Fibroblast of skin of left biceps (primary cell): ENCODE measurements around the gene DAB1.

Source experiments
- DNase-seq, 2 experiments: peaks; one replicate each; pipeline ENCODE4 v3.0.0-alpha.2; 2013; ENCODE audit warnings: low read depth in 2 of 2

DAB1 gene

DNA sequence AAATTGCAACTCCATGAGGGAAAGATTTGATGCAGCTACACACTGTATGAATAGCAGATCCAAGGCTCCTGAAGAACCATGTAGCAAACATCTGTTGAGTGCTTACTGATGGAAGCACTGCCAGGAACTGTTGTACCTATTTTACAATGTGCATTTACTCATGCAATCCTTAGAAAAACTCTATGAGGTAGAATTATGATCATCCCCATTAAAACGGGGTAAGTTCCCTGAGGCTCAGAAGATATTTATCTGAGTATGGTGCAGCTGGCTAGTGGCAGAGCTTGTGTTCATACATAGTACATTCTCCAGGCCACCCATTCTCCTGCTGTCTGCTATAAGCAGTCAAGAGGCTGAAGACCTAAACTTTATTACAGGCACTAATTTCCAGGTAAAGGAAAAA is 403.6 kb downstream of the DAB1 start:
- DNase-seq: no peak

- DNase-seq: no peak
Measured at GRCh38 chr1:57019236-57019839, 404.5 kb downstream of the DAB1 start.

DNA sequence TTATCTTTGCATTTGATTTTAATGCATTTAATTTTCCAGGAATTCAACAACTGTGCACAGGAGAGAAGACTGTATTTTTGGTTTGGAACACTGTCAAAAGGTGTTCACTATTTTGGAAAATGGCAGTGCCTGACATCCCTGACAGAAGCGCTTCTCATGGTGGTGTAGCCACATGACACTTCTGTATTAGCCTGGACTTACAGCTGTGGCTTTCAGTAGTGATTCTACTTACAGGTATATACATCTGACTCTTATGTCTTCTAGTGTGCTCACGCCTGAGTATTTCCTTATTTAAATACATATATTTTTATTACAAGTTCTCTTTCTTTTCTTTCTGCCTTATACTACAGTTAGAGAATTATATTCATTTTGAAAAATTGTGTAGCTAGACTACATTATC is 405.7 kb downstream of the DAB1 start:
- DNase-seq: no peak

- no peak for DNase-seq
Measured at GRCh38 chr1:57017717-57018116, 406.1 kb downstream of the DAB1 start.

DNA sequence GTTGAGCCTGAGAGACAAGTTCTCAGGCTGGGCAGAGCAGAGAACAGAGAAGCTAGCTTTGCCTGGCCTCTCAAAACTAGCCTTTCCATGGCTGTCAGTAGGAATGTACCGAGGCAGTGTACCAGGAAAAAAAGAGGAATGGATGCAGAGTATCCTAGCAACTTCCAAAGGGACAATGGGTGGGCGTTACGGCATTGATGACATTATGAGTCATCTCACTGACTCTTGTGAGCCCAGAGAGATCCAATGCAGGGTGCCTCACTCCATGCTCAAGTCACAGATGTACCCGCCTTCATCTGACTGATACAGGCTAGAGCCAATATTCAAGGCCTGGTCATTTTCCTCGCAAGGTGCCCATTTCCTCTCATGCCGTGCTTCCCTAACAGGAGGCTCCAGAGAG is 406.7 kb downstream of the DAB1 start:
- DNase-seq: no peak

- DNase-seq: no peak
Measured at GRCh38 chr1:57015071-57015470, 408.8 kb downstream of the DAB1 start.

DNA sequence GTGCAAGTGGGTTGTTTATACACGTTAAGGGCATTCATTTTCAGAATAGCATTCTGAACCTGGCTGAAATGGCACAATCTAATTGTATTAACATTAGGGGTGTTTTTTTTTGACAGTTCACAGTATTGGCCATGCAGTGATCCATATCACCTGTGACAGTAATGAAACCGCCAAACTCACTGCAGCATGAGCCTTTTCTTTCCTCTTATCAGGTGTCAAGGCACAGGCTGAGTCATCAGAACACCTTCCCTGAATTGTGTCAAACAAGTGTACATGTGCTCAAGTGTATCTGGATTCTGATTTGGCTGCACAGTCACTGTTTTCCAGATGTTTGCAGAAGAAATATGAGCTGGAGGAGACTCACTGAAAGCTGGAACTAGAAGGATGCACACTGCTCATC is 410.3 kb downstream of the DAB1 start:
- DNase-seq: no peak

DNA sequence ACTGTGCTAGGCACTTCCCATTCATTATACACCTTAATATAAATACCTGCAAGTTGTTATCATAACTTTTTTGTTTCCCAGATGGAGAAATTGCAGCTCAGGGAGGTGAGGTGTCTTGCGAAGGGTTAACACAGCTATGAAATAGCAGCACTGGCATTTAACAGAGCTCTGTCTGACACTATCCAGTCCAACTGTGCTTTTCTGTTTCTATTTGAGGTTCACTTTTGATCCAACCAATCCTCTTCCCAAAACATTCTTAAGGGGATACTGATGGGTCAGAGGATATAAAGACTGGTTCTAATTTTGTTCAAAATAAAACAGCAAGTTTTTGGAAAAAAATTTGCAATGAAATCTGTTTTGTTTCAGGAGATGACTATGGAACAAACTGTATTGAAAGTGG is 411.5 kb downstream of the DAB1 start:
- DNase-seq: no peak

- DNase-seq: no peak
Measured at GRCh38 chr1:57010511-57010910, 413.3 kb downstream of the DAB1 start.

GRCh38 chr1:57007948-57008347 is 415.9 kb downstream of the DAB1 start:
- DNase-seq: no peak

- no peak for DNase-seq
Measured at GRCh38 chr1:57007472-57007871, 416.4 kb downstream of the DAB1 start.

DNA sequence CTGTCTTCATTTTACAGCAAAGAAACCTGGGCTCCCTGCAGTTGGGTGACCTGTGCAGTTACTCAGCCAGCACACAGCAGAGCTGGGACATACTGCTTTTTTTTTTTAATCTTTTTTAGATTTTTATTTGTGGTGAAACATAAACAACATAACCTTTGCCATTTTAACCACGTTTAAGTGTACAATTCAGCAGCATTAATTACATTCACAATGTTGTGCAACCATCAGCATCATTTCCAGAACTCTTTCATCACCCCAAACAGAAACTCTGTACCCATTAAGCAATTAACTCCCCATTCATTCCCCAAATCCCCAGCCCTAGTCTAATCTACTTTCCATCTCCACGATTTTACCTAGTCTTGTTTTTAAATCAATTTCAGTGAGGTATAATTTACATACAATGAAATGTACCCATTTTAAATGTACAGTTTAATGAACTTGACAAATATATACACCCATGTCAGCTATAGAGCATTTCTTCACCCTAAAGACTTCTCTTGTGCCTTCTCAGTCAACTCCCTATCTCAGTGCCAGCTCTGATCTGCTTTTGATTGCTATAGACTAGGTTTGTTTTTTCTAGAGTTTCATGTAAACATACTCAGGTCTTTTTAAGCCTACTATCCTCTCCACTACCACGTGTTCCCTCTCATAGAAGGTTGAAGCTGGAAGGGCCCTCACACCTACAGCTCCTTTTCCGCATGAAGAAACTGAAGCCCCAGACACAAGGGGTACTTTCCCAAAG is 420.3 kb downstream of the DAB1 start:
- no peak for DNase-seq

DNA sequence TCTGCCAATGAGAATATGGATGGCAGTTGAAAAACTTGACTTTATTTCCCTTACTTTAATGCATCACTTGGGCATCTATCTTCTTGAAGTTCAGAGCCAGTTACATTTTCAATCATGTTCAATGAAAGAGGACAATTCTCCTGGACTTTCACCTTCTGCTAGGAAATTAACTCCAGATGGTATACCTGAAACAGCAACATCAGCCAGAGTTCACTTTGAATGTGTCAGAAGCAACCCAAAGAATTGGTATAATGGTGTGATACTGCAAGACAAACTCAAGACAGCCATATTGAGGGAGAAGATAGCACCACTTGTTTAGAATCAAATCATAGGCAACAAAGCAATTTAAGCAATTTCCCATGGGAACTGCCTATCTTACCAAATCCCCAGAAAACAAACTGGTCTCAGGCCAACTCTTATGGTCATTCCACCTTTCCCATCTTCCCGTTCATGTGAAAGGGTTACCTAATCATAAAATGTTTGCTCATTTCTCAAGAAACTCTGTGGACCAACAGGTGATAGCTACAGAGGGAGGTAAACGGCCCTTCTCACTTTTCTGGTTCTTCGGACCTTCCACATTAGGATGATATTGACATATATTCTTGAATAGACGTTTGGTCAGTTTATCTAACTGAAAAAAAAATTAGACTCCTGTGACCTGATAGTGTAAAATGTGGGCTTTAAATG is 428.3 kb downstream of the DAB1 start:
- DNase-seq: no peak

- no peak for DNase-seq
Measured at GRCh38 chr1:56993475-56993874, 430.4 kb downstream of the DAB1 start.

GRCh38 chr1:56992318-56993125 is 431.3 kb downstream of the DAB1 start:
- no peak for DNase-seq

DNA sequence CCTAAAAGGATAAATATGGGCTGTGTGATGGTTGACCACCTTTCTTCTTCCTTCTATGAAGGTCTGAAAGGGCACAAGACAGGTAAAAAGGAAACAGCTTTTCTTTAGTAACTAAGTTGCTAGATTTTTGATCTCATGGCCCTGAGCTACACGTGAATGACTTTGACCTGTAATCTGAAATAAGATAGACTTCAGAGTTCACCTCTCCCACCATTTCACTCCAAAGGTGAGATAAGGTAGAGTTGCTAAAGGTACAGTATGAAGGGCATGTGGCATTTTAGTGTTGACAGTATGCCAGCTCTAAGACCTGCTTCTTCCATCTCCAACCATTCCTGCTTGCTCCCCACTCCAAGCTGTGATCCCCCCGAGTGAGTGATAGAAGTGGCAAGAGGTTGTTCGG is 432.3 kb downstream of the DAB1 start:
- DNase-seq: no peak

GRCh38 chr1:56986397-56986796 is 437.5 kb downstream of the DAB1 start:
- DNase-seq: no peak

- DNase-seq: no peak
Measured at GRCh38 chr1:56985857-56986256, 438.0 kb downstream of the DAB1 start.

DNA sequence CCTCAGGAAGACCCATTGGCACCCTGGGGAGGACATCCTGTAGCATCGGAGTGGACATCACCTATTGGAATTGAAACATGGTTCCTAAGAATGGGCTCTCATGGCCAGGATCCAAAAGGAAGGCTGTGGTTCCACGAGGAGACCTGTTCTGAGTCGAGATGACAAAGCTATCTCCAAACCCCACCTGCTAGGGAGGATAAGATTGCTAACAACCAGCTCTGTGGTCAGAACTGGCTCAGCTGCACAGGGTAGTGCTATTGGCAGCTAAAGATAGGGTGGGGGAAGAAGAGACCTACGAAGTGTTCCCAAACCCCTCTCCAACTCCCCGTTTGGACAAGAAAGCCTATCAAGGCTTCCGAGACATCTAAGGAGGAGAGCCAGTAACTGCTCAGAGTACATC is 440.4 kb downstream of the DAB1 start:
- DNase-seq: no peak

- peak; percentile 38 to 40 for DNase-seq
Measured at GRCh38 chr1:56979986-56980755, 443.7 kb downstream of the DAB1 start.

GRCh38 chr1:56978819-56979218 is 445.0 kb downstream of the DAB1 start:
- no peak for DNase-seq

GRCh38 chr1:56977910-56978309 is 445.9 kb downstream of the DAB1 start:
- no peak for DNase-seq
